HepG2 (cell line): ENCODE measurements around the gene ANKRD44. TPM values are rescaled to one million over a fixed set of nuclear protein-coding genes. Genes with fewer than 3 reads are reported as not detected.

Experiments used
- ATAC-seq: fragments of 200-7000 bp; cut with Tn5 transposase; 3 replicates; pipeline ENCODE4 v1.9.1; 2020; ENCODE audit warnings: mild to moderate bottlenecking, moderate library complexity
- BruUV-seq: library from RNA; stranded (reverse); fragments of 400-500 nt; replicated peaks from 2 replicates; lab custom pipeline; 2021; lab: Mats Ljungman, UMichigan
- CTCF ChIA-PET: fragments of 300-600 bp; formaldehyde crosslinking; extraction: SDS; loops from one replicate; lab custom pipeline; 2021; ENCODE audit warnings: low total read pairs, inconsistent platforms, low intra/inter-chr PET ratio; lab: Yijun Ruan, JAX
- POLR2A ChIA-PET: fragments of 350-600 bp; sonication (Branson Sonifier 250); formaldehyde crosslinking; loops from one replicate; lab custom pipeline; 2020; ENCODE audit warnings: antibody characterized with exemption, inconsistent platforms; lab: Yijun Ruan, JAX
- DNase-seq: peaks from one replicate; pipeline ENCODE4 v3.0.0-alpha.2; 2015; ENCODE audit warnings: low spot score
- FAIRE-seq: peaks from 3 replicates; lab custom pipeline; 2011; peaks lifted over from hg19 to GRCh38; lab: Jason Lieb, UNC
- H2AFZ ChIP-seq: one replicate; pipeline ENCODE4 v1.6.1; 2011; ENCODE audit warnings: low read length, inconsistent platforms
- H3K27ac ChIP-seq: fragments of 300-600 bp; 3 replicates; pipeline ENCODE4 v1.8.0; 2011; ENCODE audit warnings: mixed run types, mild to moderate bottlenecking, mixed read lengths, low read length, inconsistent platforms; ENCODE audit not compliant: insufficient read depth; ENCODE audit errors: extremely low read length
- H3K27me3 ChIP-seq, 2 experiments: fragments of 200-600 bp in 1 of 2; 2 replicates in 1 of 2; 3 replicates in 1 of 2; pipeline versions ENCODE4 v1.6.0 to v1.8.0; 2011; ENCODE audit warnings: low read length in 2 of 2, mild to moderate bottlenecking in 2 of 2, moderate library complexity in 2 of 2, inconsistent platforms in 1 of 2; ENCODE audit not compliant: insufficient read depth in 2 of 2, control insufficient read depth in 1 of 2
- H3K36me3 ChIP-seq, 2 experiments: fragments of 200-600 bp in 1 of 2; replicated peaks in 1 of 2; 2 replicates in 1 of 2; 3 replicates in 1 of 2; pipeline versions ENCODE4 v1.5.1 to v1.8.0; 2011; ENCODE audit warnings: low read length in 2 of 2, inconsistent platforms in 1 of 2; ENCODE audit not compliant: insufficient read depth in 2 of 2, control insufficient read depth in 1 of 2
- H3K4me1 ChIP-seq: 2 replicates; pipeline ENCODE4 v1.5.1; 2012; ENCODE audit warnings: low read length, inconsistent platforms; ENCODE audit not compliant: insufficient read depth
- H3K4me2 ChIP-seq: 2 replicates; pipeline ENCODE4 v1.6.0; 2011; ENCODE audit warnings: low read depth, low read length, inconsistent platforms
- H3K4me3 ChIP-seq, 3 experiments: fragments of 200-600 bp in 1 of 3; sonication (generic), shearing (Covaris generic) in 1 of 3; replicated peaks in 1 of 3; 2 replicates each; pipeline ENCODE4 v1.5.1; 2011 to 2016; ENCODE audit warnings: low read length in 3 of 3, inconsistent platforms in 2 of 3, low read depth in 2 of 3, mild to moderate bottlenecking in 2 of 3, control low read depth in 1 of 3, mixed read lengths in 1 of 3; ENCODE audit not compliant: insufficient read depth in 1 of 3
- H3K79me2 ChIP-seq: one replicate; pipeline ENCODE4 v1.6.1; 2011; ENCODE audit warnings: low read length, inconsistent platforms; ENCODE audit not compliant: insufficient read depth
- H3K9ac ChIP-seq: 2 replicates; pipeline ENCODE4 v1.6.0; 2011; ENCODE audit warnings: mild to moderate bottlenecking, low read depth, low read length, inconsistent platforms; ENCODE audit not compliant: insufficient read depth
- H3K9me3 ChIP-seq: 2 replicates; pipeline ENCODE4 v1.5.1; 2012; ENCODE audit warnings: mild to moderate bottlenecking, low read length
- H4K20me1 ChIP-seq: 2 replicates; pipeline ENCODE4 v1.6.0; 2011; ENCODE audit warnings: inconsistent platforms, mild to moderate bottlenecking, low read length, moderate library complexity; ENCODE audit not compliant: insufficient read depth
- ATF7 ChIP-seq, 2 experiments: fragments of 450-650 bp in 1 of 2; sonication (generic) in 1 of 2; formaldehyde crosslinking in 1 of 2; IDR thresholded peaks; 2 replicates each; pipeline versions ENCODE4 v1.4.0 to v1.6.1; 2016 to 2020; ENCODE audit warnings: antibody characterized with exemption in 1 of 2, mild to moderate bottlenecking in 1 of 2, missing genetic modification reagents in 1 of 2
- CREB1 ChIP-seq, 2 experiments: fragments of 450-650 bp in 1 of 2; IDR thresholded peaks; 2 replicates each; pipeline ENCODE4 v1.6.1; 2016 to 2017; ENCODE audit warnings: control low read depth in 1 of 2, mild to moderate bottlenecking in 1 of 2, missing compliant biosample characterization in 1 of 2, missing genetic modification characterization in 1 of 2
- GZF1 ChIP-seq: sonication (generic); formaldehyde crosslinking; IDR thresholded peaks from 2 replicates; pipeline ENCODE4 v1.5.1; 2020; ENCODE audit warnings: mild to moderate bottlenecking, missing genetic modification reagents
- MIER2 ChIP-seq: IDR thresholded peaks from 2 replicates; pipeline ENCODE4 v1.6.1; 2016; ENCODE audit warnings: missing biosample characterization, missing genetic modification reagents
- MLLT10 ChIP-seq: sonication (generic); formaldehyde crosslinking; IDR thresholded peaks from 2 replicates; pipeline ENCODE4 v1.4.0; 2020; ENCODE audit warnings: missing genetic modification reagents
- SP140L ChIP-seq: sonication (generic); formaldehyde crosslinking; IDR thresholded peaks from 2 replicates; pipeline ENCODE4 v1.4.0; 2020; ENCODE audit warnings: missing genetic modification reagents, borderline replicate concordance
- WGBS: methylation state at CpG from one replicate; pipeline ENCODE4 v1.1.6; 2017; ENCODE audit warnings: low lambda C conversion rate; 5-methylcytosine and 5-hydroxymethylcytosine counted together
- in situ Hi-C: cut with HindIII; loops from 2 replicates; pipeline ENCODE4 v1.10.0; 2017; ENCODE audit warnings: low pct_unique_long_range_greater_than_20kb; ENCODE audit not compliant: extremely low pct_ligation_motif_present
- intact Hi-C: fragments of 100-400 bp; cut with micrococcal nuclease; formaldehyde crosslinking; loops from one replicate; pipeline ENCODE4 v1.10.0; 2022; ENCODE audit not compliant: unreplicated experiment
- polyA plus RNA-seq, 8 experiments: library from polyadenylated mRNA; depleted of rRNA in 3 of 8; stranded (reverse) in 7 of 8; unstranded in 1 of 8; fragments of >200 nt; fragmentation: Illumina TruSeq in 4 of 8; extraction: Trizol in 4 of 8; gene quantifications; 2 replicates each; pipeline versions ENCODE4 v1.2.1 to v1.2.3, GENCODE V29; 2011 to 2016; ENCODE audit warnings: low read depth in 4 of 8, missing spikeins in 1 of 8, mixed read lengths in 1 of 8; ENCODE audit not compliant: insufficient read depth in 1 of 8
- total RNA-seq, 5 experiments: library from RNA; depleted of rRNA; stranded (reverse); fragments of >200 nt; fragmentation: Illumina TruSeq; extraction: Trizol; gene quantifications; 2 replicates each; pipeline ENCODE4 v1.2.3, GENCODE V29; 2016; ENCODE audit warnings: low read depth in 1 of 5
- TF ChIP-seq, protein P1 (sequence below): sonication (generic); formaldehyde crosslinking; IDR thresholded peaks from 2 replicates; pipeline ENCODE4 v1.5.0; 2020; ENCODE audit warnings: mild to moderate bottlenecking, missing genetic modification reagents
- TF ChIP-seq, protein P2 (sequence below): IDR thresholded peaks from 2 replicates; pipeline ENCODE4 v1.6.1; 2018; ENCODE audit warnings: missing genetic modification reagents, mild to moderate bottlenecking, missing compliant biosample characterization

ANKRD44 gene
- total and polyA plus RNA-seq, 2 of the 13 experiments (the other 11 are each of a cell fraction or from before 2014, with no cell fraction given), result 0.04 to 0.11 TPM

DNA sequence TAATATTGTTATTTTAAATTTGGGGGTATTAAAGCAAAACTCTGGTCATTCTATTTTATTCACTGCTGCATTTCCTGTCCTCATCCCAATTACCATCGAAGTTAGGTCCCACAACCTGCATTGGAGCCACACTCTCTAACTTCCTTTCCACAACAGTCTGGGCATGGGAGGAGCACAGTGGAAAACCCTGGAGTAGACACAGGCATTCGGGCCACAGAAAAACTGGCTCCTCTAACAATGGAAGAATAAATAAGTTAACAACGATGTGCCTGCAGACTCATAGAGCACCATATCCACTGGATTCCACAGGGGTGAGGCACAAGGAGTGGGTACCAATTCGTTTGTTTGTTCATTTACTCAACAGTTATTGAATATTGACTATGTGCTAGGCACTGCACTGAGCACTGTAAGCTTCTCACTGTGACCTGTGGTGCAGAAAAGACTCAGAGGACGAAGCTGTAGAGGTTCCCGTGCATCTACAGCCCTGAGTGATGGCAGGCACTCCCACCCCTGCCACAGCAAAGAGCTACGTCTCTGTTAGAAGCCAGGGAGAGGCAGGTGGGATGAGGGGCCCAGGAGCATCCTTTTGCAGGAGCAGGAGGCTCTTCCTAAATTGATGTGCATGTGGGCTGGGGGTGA is 229.9 kb downstream of the ANKRD44 start (continued):
- TF ChIP-seq, protein P1, sequence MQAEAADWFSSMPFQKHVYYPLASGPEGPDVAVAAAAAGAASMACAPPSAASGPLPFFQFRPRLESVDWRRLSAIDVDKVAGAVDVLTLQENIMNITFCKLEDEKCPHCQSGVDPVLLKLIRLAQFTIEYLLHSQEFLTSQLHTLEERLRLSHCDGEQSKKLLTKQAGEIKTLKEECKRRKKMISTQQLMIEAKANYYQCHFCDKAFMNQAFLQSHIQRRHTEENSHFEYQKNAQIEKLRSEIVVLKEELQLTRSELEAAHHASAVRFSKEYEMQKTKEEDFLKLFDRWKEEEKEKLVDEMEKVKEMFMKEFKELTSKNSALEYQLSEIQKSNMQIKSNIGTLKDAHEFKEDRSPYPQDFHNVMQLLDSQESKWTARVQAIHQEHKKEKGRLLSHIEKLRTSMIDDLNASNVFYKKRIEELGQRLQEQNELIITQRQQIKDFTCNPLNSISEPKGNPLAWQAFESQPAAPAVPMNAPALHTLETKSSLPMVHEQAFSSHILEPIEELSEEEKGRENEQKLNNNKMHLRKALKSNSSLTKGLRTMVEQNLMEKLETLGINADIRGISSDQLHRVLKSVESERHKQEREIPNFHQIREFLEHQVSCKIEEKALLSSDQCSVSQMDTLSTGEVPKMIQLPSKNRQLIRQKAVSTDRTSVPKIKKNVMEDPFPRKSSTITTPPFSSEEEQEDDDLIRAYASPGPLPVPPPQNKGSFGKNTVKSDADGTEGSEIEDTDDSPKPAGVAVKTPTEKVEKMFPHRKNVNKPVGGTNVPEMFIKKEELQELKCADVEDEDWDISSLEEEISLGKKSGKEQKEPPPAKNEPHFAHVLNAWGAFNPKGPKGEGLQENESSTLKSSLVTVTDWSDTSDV (CRISPR knock-in tag), result no peak
- no peak for TF ChIP-seq MLLT10 (CRISPR knock-in tag)
- no peak for TF ChIP-seq SP140L (CRISPR knock-in tag)
- no peak for TF ChIP-seq GZF1 (CRISPR knock-in tag)

DNA sequence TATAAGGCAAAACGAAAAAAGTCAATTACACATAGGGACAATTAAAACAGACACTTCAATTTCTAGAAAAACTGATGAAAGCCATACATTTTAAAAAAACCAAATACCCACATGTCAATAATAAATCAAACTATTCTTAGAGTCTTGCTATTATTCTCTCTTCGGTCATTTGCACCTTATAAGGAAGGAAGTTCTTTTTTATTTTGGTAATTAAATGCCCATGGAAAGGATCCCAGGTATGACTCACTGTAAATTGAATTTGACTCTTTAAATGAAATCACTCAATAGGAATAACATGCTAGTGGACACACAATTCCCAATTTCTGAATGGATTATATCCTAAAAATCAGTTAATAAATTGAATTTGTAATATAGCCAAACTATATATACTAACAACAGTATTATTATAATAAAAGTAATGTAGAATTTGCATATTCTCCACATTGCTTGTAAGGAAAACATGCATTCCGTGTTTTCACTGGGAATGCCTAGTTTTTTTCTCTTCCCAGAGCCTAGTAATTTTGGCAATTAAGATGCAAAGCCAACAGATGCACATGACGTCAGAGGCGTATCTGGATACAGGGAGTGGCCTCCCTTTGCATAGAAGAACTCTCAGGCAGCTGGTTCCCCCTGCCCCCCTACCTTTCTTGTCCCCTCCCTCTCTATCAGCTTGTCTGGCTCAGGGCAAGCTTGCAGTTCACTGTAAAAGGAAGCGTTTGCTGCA is 230.6 kb downstream of the ANKRD44 start:
- TF ChIP-seq, protein P2, sequence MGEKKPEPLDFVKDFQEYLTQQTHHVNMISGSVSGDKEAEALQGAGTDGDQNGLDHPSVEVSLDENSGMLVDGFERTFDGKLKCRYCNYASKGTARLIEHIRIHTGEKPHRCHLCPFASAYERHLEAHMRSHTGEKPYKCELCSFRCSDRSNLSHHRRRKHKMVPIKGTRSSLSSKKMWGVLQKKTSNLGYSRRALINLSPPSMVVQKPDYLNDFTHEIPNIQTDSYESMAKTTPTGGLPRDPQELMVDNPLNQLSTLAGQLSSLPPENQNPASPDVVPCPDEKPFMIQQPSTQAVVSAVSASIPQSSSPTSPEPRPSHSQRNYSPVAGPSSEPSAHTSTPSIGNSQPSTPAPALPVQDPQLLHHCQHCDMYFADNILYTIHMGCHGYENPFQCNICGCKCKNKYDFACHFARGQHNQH (CRISPR knock-in tag), result no peak
- TF ChIP-seq ATF7 (IDR thresholded peaks at IDR 0.05) (peak; percentile 64), ATF7 (CRISPR knock-in tag; IDR thresholded peaks at IDR 0.05) (no peak), MIER2 (CRISPR knock-in tag) (no peak), CREB1 (IDR thresholded peaks at IDR 0.05) (peak; percentile 90), CREB1 (CRISPR knock-in tag; IDR thresholded peaks at IDR 0.05) (no peak)
- FAIRE-seq (no peak), ATAC-seq (no peak)

More for the DNA sequence above, 230.6 kb downstream of the ANKRD44 start:
- no TSS peak for BruUV-seq
- Histone ChIP-seq H3K27me3 (no peaks in the 10 kb centered on the region), H3K4me1 (no peaks in the 10 kb centered on the region), H2AFZ (no peak overlapping the region), H4K20me1 (no peaks in the 10 kb centered on the region), H3K9me3 (no peaks in the 10 kb centered on the region), H3K4me3 (no peak overlapping the region), H3K36me3 (no peaks in the 10 kb centered on the region), H3K4me2 (no peak overlapping the region), H3K27ac (no peak overlapping the region), H3K79me2 (no peaks in the 10 kb centered on the region), H3K9ac (no peak overlapping the region)
- WGBS, result 3% methylated on average over 6 of the region's 6 CpGs
- intact Hi-C loops, result no loop called here
- in situ Hi-C loops, result no loop called here
- ChIA-PET POLR2A (no interaction called here), CTCF (no interaction called here)
- DNase-seq, result no peak
